NCI-H2107 treated with DMSO at 0.1 percent for 48 hours (cell line): ENCODE measurements around the gene ZCCHC7.
A peak's percentile ranks its signal among the peaks of the same experiment; 100 is the strongest.

Experiments
- DNase-seq: peaks from one replicate; lab custom pipeline; 2025; ENCODE audit not compliant: unreplicated experiment; lab: John Stamatoyannopoulos, UW

ZCCHC7 gene

GRCh38 chr9:37206121-37206620 lies 85.8 kb downstream of the ZCCHC7 start:
- no peak for DNase-seq

DNA sequence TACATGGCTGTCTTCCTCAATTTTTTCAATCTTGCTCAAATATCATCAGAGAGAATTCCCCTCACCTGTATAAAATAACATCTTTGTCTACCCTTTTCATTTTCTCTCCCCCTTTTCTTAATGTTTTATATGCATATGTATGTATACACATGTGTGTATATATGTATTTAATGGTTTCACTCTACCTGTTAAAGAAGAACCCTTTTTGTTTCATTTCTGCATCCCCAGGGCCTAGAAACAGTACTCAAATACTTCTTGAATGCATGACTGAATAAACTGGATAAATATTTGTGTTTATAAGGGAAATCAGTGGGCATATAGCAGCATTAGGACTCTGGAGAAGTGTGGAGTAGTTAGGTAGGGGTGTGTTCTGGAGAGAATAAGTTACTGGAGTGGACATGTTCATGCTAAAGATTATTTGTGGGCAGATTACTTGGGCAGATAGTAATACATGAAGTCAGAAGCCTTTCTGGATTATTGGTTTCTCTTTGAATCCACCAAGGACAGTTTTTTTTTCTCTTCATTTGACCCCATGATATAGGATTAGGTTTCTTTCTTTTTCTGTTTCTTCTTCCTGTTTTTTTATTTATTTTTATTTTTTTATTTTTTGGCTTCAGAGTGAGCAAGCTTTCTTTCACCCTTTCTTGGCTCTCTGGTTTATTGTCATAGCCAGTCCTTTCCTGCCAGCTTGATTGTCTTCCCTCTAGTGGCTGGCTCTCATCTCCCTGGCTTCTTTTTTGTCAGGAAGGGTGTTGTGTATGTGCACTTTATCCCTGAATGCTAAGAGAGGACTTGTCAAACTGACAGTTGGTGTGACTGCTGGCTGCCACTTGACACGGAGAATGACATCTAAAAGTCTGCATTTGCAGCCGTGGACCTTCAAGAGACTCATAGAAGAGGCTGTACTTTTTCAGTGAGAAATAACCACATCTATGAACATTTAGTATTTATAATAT lies 89.3 kb downstream of the ZCCHC7 start:
- no peak for DNase-seq

DNA sequence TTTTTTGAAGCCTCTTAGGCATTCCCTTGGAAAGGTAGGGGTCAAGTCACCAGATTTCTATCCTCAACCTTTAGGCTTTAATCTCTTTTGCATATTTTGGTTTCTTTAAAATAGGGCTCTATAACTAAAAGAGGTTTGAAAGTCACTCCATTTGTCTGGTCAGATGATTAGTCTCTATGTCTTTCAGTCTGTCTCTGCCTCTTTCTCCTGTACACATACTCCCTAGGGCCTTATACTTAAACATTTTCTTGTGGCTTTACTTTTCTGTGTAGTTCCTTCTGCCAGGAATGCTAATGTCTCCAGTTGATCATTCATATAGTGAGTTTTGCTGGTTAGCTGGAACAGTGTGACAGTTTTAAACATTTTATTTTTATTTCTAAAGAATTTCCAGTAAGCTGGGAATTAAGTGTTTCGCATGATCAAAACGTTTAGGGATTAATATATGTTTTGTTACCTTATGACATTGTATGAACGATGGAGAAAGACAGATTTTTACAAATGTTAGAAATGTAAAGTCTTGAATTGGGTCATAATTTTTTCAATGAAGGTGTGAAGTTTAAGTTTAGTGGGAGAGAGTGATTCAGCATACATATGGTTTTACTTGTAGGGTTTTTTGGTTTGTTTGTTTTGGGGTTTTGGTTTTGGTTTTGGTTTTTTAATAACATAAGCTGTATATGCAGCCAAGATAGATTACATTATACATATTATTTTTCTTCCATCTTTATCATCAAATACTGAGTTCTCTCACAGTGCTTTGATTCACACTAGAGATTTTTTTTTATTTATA lies 90.6 kb downstream of the ZCCHC7 start:
- no peak for DNase-seq

GRCh38 chr9:37212435-37212834 lies 92.1 kb downstream of the ZCCHC7 start:
- DNase-seq = no peak

- no peak for DNase-seq
Measured at GRCh38 chr9:37215381-37215780, 95.0 kb downstream of the ZCCHC7 start.

DNA sequence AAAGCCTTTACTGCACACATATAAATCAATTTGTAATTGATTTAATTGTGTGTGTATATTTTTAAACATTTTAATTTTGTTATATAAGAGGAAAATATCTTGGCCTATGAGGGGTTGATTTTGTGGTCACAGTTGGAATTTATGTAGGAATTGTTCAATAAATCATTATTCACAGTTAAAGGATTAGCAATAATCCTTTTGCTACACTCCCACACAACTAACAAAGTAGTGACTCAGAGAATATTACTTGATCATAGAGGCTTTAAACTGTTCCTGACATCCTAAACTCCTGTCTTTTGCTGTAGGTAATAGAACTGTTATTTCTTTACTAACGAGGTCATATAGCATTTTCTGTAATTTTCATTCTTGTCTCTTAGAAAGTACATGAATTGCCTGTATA lies 95.5 kb downstream of the ZCCHC7 start:
- no peak for DNase-seq

DNA sequence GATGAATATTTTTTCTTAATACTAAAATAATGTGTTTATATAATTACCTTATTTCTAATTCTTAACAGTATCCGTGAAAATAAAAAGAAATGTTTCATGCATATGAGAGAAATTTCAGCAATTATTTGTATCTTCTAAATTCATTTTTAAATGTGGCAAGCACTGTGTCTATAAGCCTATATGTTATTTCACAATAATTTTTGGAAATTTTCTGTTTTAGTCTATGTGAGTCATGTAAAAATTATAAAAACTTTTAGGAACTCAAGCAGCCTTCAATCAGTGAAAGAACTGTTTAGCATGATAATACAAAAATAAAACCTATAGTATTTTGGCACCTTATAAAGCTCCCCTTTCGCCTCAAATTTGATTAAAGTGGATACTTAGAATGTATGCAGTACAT lies 96.8 kb downstream of the ZCCHC7 start:
- DNase-seq = no peak

DNA sequence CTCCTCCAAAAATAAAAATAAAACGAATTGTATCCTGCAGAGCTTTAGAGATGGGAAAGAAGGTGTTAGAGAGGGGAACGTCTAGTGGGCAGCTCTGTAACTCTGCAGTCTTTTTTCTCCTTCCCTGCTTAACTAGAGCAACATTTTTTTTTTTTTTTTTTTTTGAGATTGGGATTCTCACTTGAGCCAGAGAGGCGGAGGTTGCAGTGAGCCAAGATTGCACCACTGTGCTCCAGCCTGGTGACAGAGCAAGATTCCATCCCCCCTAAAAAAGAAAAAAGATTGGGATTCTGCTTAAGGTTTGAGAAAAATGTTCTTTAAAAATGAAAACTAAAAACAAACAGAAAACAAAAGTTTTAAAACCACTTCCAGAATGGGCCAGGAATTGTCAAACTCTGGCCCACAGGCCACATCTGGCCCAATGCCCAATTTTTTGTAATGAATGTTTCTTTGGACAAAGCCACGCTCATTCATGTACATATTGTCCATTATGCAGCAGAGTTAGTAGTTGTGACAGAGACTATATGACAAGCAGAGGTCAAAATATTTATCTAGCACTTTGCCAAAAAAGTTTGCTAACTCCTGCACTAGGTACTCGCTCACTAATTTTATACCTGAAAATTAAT lies 98.5 kb downstream of the ZCCHC7 start:
- no peak for DNase-seq

DNA sequence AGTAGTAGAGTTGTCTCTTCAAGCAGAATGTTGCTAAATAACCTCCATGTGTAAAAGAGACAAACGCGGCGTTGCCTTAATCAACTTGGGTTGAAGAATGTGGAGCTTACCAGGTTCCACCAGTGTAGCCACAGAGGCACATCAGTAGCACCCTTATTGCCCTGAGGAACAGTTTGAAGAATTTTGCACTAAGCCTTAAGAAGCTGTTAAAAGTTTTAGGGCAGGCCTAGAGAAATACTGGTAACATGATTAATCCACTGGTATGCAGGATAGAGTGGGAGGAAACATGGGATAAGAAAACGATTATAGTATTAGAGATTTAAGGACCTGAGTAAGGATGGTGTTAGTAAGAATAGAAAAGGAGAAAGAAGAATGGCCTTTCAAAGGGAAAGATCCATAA lies 100.6 kb downstream of the ZCCHC7 start:
- DNase-seq = no peak

DNA sequence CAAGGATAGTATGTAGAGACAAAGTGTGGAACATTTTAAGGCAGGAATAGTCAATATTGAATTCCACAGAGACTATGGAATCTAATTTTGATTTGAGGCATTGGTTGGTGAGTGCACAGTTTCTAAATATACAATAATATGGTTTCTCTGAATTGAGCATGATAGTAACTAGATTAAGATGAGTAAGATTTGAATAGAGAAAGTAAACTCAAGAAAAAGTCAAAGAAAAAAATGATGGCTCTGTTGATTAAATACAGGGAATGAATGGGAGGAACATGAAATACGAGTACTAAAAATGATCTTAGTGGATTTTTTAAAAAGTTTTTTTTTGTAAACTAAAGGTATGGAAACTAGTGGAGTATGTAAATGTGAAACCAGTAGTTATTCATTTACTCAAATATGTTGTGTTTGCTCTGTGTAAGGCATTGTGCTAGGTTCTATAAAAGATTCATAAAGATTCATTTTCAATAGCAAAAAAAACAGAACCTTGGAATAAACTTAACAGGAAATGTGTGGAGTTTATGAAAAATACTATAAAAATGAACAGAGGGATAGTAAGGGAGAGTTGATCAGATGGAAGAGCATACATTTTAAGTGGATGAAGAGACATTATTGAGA lies 101.2 kb downstream of the ZCCHC7 start:
- no peak for DNase-seq

DNA sequence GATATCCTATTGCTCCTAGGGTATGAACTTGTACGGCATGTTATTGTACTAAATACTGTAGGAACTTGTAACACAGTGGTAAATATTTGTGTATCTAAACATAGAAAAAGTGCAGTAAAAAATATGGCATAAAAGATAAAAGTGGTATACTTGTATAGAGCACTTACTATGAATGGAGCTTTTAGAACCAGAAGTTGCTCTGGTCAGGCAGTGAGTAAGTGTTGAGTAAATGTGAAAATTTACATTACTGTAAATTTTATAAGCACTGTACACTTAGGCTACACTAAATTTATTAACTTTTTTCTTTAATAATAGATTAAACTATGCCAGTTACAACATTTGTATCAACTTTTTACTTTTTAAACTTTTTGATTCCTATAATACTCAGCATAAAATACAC lies 109.1 kb downstream of the ZCCHC7 start:
- no peak for DNase-seq

- DNase-seq = no peak
Measured at GRCh38 chr9:37229882-37230482, 109.6 kb downstream of the ZCCHC7 start.

- DNase-seq = no peak
Measured at GRCh38 chr9:37236822-37237221, 116.4 kb downstream of the ZCCHC7 start.

GRCh38 chr9:37238122-37238521 lies 117.7 kb downstream of the ZCCHC7 start:
- no peak for DNase-seq

DNA sequence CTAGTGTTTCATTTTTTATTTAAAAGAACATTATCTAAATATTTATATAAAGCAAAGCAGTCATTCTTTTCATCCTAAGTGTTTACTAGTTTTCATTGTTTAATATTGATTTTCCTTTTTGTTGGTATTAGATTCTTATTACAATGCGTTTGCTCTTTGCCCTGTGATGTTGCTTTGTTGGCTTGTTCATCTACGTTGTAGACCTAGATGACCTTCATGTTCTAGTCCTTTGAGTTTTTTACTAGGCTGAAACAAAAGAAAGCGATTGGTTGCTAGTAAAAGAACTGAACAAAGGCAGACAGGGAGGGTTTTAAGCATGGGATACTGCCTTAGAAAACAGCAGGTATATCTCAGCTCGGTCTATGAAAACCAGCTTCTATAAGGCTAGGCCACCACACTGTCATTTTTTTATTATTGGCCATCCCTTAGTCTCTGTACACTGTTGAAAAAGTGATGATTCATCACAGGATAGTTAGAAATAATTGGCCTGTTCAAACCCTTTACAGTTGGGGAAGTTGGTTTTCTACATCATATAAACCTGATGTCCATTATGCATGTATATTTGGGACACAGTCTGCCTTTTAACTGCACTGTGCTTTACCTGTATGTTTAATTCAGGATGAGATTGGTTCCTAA lies 119.0 kb downstream of the ZCCHC7 start:
- DNase-seq = peak; percentile 19

- no peak for DNase-seq
Measured at GRCh38 chr9:37239921-37240320, 119.5 kb downstream of the ZCCHC7 start.

DNA sequence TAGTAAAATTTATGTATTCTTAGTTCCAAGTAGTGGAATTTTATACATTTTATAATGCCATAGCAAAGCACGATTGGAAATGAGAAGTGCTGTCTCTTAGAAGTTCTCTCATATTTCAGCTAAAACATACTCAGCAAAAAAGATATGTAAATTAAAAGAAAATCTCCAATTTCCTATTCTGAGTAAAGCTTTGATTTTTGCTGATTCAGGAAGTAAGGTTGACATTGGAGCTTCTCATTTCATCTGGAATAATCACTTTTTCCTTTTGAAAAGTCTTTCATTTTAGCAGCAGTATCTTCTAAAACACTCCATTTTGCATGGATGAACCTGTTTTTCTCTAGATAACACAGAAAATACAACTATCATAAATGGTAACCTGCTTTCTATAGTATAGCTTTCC lies 121.0 kb downstream of the ZCCHC7 start:
- no peak for DNase-seq

GRCh38 chr9:37242089-37242488 lies 121.7 kb downstream of the ZCCHC7 start:
- DNase-seq = no peak

DNA sequence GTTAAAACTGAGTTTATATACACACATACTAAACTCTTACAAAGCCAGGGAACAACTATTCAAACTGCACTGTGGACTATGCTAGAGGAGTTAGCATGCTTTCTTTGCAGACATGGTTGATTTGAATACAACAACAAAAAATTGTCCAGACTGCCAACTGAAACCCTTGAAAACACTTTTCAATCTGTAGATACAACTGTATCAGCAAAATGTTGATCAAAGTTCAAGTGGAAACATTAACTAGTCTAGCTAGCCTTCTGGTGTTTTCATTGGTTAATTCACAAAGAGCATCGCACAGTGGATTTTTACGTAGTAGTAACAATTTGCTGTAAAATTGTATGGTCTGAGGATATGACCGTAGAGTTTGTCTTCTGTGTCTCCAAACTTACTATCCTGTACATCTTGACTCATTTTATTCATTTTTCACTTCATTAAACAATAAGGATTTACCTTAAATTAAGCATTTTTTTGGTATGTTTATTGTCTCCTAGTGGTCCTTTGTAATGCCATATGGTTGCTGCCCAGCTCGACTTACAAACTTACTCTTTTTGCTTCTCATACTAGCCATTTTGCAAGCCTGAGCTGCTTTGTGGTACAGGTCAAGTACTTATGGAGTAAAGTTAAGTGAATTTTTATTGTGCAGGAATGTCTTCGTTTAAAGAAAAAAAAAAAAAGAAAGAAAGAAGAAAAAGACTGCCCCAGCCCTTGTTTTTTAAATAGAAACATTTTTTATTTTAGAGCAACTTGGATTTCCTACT lies 123.4 kb downstream of the ZCCHC7 start:
- no peak for DNase-seq
